HEK293T (cell line): ENCODE measurements around the gene CLASP1.

Experiments
- BHLHE40 ChIP-seq: fragments of 450-650 bp; IDR thresholded peaks from 2 replicates; pipeline ENCODE4 v1.6.1; 2016; ENCODE audit warnings: mild to moderate bottlenecking, moderate library complexity, borderline replicate concordance
- FOXA1 ChIP-seq: fragments of 450-650 bp; IDR thresholded peaks from 2 replicates; pipeline ENCODE4 v1.6.1; 2016; ENCODE audit warnings: mild to moderate bottlenecking
- NFRKB ChIP-seq: fragments of 450-650 bp; IDR thresholded peaks from 2 replicates; pipeline ENCODE4 v1.6.1; 2016; ENCODE audit warnings: mild to moderate bottlenecking, moderate library complexity
- SP1 ChIP-seq: fragments of 450-650 bp; IDR thresholded peaks from 2 replicates; pipeline ENCODE4 v1.6.1; 2017

- TF ChIP-seq NFRKB (no peak), FOXA1 (no peak), BHLHE40 (no peak), SP1 (no peak)
Measured at GRCh38 chr2:121521359-121521758, 127.9 kb downstream of the CLASP1 start.
